Measurements from ENCODE around the gene GRM7.

GRCh38 chr3:7602297-7602696, 741.4 kb downstream of the GRM7 start:
- TF ChIP-seq CTCF (IDR thresholded peaks at IDR 0.05) = no peak
- TF ChIP-seq EZH2phosphoT487 (IDR thresholded peaks at IDR 0.05) = no peak
- TF ChIP-seq EZH2 (IDR thresholded peaks at IDR 0.05) = no peak

Data from neural progenitor cell (in vitro differentiated cells).